GM19455 (cell line): Measurements from ENCODE around the gene SMYD3.

Experiments used
- ATAC-seq: cut with Tn5 transposase; IDR thresholded peaks from one replicate; pipeline ENCODE4 v1.9.1; 2021; ENCODE audit not compliant: unreplicated experiment

Gene SMYD3

GRCh38 chr1:245860657-245861544 is 646.2 kb downstream of the SMYD3 start:
- ATAC-seq: no peak

DNA sequence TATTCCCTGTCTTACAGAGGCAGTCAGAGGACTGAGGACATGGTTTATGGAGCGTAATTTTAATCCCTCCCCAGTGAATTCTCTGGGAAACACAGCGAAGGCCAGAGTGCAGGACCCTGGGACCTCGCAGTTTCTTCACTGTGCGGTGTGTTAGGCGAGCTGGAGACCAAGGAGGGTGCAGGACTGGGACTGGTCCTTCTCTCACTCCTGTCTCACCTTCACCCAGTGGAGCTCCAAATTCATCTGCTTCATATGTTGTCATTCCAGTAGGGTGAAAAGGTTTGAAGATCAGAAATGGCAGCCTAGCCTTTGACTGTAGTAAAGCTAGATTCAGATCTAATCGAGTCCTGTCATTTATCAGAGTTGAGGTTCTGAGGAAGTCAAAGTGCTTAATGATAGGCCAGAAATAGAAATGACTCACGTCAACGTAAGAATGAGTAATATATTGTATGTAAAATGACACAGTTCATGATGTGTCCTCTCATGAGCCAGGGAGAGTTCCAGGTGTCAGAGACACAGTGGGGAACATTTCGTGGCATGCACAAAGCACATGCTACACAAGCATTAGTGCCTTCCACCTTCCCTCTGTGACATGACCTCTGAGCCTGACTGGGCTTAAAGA is 647.5 kb downstream of the SMYD3 start:
- ATAC-seq: no peak

DNA sequence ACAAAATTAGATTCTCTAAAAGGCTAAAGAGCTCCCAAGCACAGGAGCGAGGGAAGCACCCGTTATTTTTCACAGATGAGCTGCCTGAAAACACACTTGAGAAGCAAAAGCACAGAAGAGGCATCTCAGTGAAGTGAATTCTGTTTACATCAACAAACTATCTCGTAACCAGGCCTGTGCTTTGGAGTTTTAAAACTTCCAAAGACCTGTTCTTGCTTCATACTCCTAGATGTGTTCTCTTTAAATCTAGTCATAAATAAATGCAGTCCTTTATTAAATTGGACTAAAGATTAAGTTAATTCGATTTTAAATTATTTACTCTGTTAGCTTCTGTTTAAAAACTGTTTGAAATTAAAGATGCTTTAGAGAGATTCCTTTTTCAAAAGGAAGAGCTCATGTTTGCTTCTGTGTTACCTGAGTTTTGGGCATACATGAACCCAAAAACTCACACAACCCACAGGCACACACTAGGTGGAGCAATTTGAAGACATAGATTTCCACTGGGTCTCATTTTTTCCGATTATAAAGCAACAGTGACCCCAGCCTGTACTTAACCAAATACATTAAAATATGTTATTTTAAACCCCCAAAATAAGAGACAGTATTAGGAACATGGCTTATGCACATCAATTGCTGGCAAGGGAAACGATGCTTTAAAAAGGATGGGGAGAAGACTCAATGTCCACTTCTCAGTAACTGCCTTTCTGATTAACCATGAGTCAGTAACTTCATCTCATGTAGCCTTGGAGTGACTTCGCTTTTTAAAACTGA is 648.2 kb downstream of the SMYD3 start:
- no peak for ATAC-seq

DNA sequence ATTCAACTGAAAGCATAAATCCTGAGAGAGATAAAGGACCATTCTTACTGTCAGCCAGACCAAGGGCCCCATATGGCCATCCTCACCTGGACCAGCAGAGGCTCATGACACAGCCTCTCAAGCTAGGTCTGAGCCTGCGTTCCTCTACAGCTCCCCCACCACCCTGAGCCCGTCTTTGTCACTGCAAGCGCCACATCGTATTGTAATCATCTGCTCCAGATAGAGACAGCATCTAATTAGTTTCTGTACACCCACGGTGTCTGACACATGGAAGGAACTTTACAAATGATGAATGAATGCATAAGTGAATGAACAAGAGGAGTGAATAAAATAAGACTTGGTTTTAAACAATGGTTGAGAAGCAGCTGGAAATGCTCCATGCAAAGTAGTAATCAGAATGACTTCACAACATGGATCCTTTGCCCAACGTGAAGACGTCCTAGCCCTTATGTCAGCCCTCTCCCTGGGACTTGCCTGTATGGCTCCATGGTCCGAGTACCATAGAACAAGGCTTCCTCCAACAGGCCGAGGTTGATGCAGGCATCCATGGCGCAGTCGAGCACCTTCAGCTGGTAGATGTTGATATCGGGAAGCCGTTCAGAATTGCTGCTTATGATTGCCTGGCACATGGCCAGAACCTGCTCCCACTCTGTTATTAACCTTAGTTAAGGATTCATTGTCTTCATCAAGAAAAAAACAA is 648.9 kb downstream of the SMYD3 start:
- no peak for ATAC-seq

GRCh38 chr1:245856944-245857531 is 650.0 kb downstream of the SMYD3 start:
- no peak for ATAC-seq

DNA sequence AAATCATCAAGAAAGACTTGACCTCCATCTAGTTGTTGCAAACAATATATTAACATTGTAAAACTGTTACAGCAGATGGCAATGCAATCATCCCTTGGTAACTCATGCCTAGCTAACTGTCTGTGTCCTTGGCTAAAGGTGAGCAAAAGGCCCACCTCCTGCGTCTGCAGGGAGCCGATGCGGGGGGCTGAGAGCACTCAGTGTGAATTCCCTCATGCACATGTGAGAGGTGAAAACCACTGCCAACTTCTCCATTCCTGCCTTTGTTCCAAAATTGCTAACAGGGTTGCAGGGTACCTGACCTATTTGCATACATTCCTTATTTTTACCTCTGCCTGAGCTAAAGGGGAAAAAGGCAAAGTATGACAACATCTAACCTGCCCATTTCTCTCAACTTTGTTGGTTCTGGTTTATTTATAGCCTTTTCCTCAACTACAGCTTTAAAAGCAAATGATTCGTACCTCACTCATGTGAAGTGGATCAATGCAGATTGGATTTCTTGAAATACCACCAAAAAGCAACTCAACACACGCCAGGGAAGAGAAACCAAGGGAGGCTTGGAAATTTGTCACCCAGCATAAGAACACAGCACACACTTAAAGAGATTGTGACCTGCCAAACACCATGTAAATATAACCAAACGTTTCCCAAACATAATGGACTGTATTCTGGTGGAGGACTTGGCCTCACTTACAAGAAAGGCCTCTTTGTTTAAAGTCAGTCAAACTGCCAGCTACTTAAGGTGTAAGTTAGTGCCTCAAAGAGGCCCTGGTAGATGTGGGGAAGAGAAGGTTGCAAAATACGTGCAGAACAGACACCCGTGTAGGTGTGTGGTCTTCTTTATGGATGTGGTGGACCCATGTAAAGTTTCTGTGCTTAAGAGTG is 651.0 kb downstream of the SMYD3 start:
- no peak for ATAC-seq

DNA sequence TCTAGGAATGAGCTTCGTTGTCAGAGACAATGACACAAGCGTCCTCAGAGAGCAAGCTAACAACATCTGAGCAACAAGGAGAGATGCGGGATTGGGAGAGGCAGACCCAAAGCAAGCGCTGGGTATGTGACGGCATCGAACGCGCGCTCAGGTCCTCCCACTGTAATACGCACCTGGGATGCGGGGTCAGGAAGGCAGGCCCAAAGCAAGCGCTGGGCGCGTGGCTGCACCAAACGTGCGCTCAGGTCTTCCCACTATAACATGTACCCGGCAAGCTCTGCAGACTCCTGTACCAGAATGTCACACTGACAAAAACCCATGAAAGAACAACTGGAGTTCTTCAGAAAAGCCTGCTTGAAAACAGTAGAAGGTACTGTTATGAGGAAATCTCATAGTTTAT is 653.8 kb downstream of the SMYD3 start:
- ATAC-seq: no peak

- no peak for ATAC-seq
Observed at GRCh38 chr1:245843101-245843500, 664.0 kb downstream of the SMYD3 start.

GRCh38 chr1:245842106-245842505 is 665.0 kb downstream of the SMYD3 start:
- ATAC-seq: no peak

DNA sequence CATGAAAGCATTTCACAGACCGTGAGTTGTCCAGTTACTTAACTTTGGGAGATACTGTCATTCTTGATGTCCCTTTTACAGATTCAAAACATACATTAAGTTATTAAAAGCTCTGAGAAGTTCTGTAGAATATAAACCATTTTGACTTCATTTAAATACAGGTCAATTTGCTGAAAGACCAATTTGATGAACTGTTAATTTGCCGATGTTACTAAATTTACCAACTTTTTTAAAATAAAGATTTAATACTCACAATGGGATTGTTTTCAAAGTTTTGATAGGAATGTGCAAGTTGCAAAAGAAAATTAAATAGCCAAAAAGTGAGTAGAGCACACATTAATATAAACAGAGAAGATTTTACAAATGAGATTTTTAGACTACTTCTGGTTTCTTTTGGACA is 666.1 kb downstream of the SMYD3 start:
- no peak for ATAC-seq

GRCh38 chr1:245837718-245838117 is 669.4 kb downstream of the SMYD3 start:
- ATAC-seq: no peak

DNA sequence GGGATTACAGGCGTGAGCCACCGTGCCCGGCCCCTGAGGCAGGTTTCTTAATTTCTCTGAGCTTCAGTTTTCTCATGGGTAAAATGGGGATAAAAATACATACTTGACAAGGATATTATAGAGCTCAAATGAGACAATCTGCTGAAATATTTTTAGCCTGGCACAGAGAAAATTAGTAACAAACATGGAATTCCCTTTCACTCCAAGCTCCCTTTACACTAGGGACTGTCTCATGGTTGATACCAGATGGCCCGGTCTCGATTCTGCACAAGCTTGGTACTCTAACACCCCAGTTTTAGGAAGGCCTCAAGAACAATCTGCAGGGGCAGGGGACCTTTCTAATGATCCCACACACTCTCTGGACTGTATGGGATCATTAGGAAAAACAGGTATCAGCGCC is 671.7 kb downstream of the SMYD3 start:
- no peak for ATAC-seq

- no peak for ATAC-seq
Observed at GRCh38 chr1:245834002-245834401, 673.1 kb downstream of the SMYD3 start.

GRCh38 chr1:245832771-245833527 is 674.1 kb downstream of the SMYD3 start:
- no peak for ATAC-seq

GRCh38 chr1:245831518-245831917 is 675.6 kb downstream of the SMYD3 start:
- no peak for ATAC-seq

DNA sequence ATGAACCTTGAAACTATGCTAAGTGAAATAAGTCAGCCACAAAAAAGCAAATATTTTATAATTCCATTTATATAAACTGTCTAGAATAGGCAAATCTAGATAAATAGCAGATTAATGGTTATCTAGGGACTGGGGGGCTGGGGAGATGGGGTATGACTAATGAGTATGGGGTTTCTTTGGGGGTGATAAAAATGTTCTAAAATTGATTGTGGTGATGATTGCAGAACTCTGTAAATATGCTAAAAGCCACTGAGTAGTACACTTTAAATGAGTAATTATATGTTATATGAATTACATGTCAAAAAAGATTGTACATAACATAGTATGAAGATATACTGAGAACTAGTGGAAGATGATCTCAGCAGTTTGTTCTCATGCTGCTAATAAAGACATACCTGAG is 677.3 kb downstream of the SMYD3 start:
- ATAC-seq: no peak

- ATAC-seq: no peak
Observed at GRCh38 chr1:245829194-245829593, 677.9 kb downstream of the SMYD3 start.

GRCh38 chr1:245827301-245827700 is 679.8 kb downstream of the SMYD3 start:
- no peak for ATAC-seq
